ENCODE data around the gene SMURF2. TPM values are rescaled to one million over a fixed set of nuclear protein-coding genes. Genes with fewer than 3 reads are reported as not detected.

The SMURF2 gene
- total and polyA plus RNA-seq, 9 of the 15 experiments (the other 6 are each of a cell fraction or from before 2014, with no cell fraction given) = 3.8 to 22.0 (median 14.8) TPM

- POLR2A ChIA-PET = interaction anchor here (0.5 kb wide), 1 partner anchor 187 kb away, joined by 4 read pairs; the partner anchor contains the start of gene POLG2
- intact Hi-C loops (cut with micrococcal nuclease) (no loop called here), in situ Hi-C loops (cut with MboI) (no loop called here)
- 61% methylated on average over 2 of the region's 2 CpGs for whole genome bisulfite sequencing (ENCODE audit: insufficient coverage, low coverage, missing lambda C conversion rate)
- H3K4me1 ChIP-seq (replicated peaks in 1 of 2; ENCODE audit: control insufficient read depth in 2 of 2, insufficient read depth in 2 of 2, low read length in 2 of 2) = no peaks in the 10 kb centered on the region
- H3K27ac ChIP-seq (ENCODE audit: extremely low read depth, low read depth, low read length) = no peak overlapping the region
- BruUV-seq (replicated peaks) = no TSS peak
- H2AFZ ChIP-seq (ENCODE audit: low read depth, low read length) = no peak overlapping the region
- TF ChIP-seq CHCHD3 (CRISPR knock-in tag; IDR thresholded peaks at IDR 0.05) (no peak), ATF7 (IDR thresholded peaks at IDR 0.05) (no peak), ETS2 (tag; IDR thresholded peaks at IDR 0.05; ENCODE audit: borderline replicate concordance, poor library complexity, severe bottlenecking) (no peak), NONO (IDR thresholded peaks at IDR 0.05; ENCODE audit: low read depth in 2 of 2, low read length in 1 of 2) (no peak), LCOR (CRISPR knock-in tag; IDR thresholded peaks at IDR 0.05) (no peak), TSHZ1 (CRISPR knock-in tag; IDR thresholded peaks at IDR 0.05) (no peak), ZNF445 (CRISPR knock-in tag; IDR thresholded peaks at IDR 0.05; ENCODE audit: low read depth) (no peak)
- ATAC-seq (no peak), DNase-seq (ENCODE audit: extremely low read depth in 1 of 4, low spot score in 3 of 4) (no peak), FAIRE-seq (no peak)
- H3K36me3 ChIP-seq (ENCODE audit: control insufficient read depth, insufficient read depth, low read length) = no peaks in the 10 kb centered on the region
- no peak overlapping the region for H3K4me2 ChIP-seq (ENCODE audit: insufficient read depth, low read length)
- no peaks in the 10 kb centered on the region for H3K79me2 ChIP-seq (ENCODE audit: control insufficient read depth, insufficient read depth, low read length)
- peaks cover 3% of the 10 kb centered on the region for H3K9me1 ChIP-seq (ENCODE audit: control insufficient read depth, insufficient read depth, low read length)
- CTCF ChIA-PET (ENCODE audit: low intra/inter-chr PET ratio) = no interaction called here
- no peak overlapping the region for H3K9ac ChIP-seq (ENCODE audit: insufficient read depth in 1 of 2, low read depth in 2 of 2, low read length in 2 of 2)
- no peaks in the 10 kb centered on the region for H4K20me1 ChIP-seq (replicated peaks; ENCODE audit: control insufficient read depth, insufficient read depth, low read length)
- H3K27me3 ChIP-seq (ENCODE audit: control insufficient read depth in 2 of 2, insufficient read depth in 2 of 2, low read length in 2 of 2) = no peaks in the 10 kb centered on the region
- H3K4me3 ChIP-seq = no peak overlapping the region
- H3K9me3 ChIP-seq (replicated peaks; ENCODE audit: control insufficient read depth, insufficient read depth, low read depth, low read length) = no peaks in the 10 kb centered on the region
These were observed 21.7 kb upstream of the SMURF2 start for GRCh38 chr17:64683796-64684195.

All from K562 (cell line).